GM12865 (cell line): ENCODE results near the gene ITPR1.

Experiments
- DNase-seq: peaks from one replicate; pipeline ENCODE4 v3.0.0; 2010; ENCODE audit warnings: low read depth
- H3K4me3 ChIP-seq: 2 replicates; pipeline ENCODE4 v1.5.1; 2011; ENCODE audit warnings: mild to moderate bottlenecking, low read depth, low read length, control low read depth
- TF ChIP-seq, protein P1 (sequence below): IDR thresholded peaks from 2 replicates; pipeline ENCODE4 v1.5.1; 2011; ENCODE audit warnings: low read length, control low read depth, low read depth, inconsistent platforms; ENCODE audit not compliant: insufficient read depth; ENCODE audit errors: missing control alignments

Gene ITPR1

DNA sequence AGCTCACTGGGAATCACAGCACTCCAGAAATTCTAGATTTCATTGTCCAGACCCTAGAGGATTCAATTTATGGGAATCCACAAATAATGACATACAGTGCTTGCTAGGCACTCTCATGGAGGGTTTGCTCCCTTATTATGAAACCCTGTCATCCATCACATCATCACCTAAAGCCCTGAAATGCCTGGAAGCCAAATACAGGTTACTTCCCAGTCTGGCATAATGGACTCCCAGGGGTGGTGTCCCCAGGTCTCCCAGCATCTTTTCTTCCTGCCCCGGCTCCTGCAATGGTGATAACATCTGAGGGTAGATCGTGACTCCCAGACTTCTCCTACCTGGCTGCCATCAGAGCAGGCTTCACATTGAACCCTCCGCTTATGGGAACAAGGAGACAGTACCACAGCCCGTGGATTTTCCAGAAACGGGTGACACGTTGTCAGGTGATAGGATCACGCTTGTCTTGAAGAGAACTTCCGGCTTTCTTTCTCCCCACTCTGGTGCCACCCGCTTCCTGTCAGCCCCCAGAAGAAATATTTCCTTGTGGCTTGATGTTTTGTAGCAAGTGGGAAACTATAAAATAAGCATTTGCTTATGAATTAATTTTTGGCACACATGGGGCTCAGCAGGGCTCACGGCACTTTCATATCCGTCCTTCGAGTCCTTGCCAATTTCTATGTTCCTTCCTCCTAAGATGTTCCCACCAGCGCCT lies 247.4 kb downstream of the ITPR1 start:
- H3K4me3 ChIP-seq: no peak overlapping the region
- TF ChIP-seq, protein P1, sequence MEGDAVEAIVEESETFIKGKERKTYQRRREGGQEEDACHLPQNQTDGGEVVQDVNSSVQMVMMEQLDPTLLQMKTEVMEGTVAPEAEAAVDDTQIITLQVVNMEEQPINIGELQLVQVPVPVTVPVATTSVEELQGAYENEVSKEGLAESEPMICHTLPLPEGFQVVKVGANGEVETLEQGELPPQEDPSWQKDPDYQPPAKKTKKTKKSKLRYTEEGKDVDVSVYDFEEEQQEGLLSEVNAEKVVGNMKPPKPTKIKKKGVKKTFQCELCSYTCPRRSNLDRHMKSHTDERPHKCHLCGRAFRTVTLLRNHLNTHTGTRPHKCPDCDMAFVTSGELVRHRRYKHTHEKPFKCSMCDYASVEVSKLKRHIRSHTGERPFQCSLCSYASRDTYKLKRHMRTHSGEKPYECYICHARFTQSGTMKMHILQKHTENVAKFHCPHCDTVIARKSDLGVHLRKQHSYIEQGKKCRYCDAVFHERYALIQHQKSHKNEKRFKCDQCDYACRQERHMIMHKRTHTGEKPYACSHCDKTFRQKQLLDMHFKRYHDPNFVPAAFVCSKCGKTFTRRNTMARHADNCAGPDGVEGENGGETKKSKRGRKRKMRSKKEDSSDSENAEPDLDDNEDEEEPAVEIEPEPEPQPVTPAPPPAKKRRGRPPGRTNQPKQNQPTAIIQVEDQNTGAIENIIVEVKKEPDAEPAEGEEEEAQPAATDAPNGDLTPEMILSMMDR: no peak
- no peak for DNase-seq

DNA sequence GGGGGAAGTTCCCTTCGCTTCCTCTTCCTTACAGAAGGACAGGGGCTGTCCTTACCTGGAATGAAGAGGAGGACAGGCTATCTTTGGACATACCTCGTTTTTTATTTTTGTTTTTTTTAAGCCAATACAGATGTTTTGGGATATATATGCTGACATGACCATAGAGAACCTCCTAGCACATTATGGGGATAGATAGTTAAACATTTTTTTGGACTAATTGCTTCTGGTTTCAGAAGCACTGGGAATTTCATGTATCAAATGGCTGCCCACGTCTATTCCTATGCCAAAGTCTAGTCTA lies 247.9 kb downstream of the ITPR1 start:
- no peak for DNase-seq
- no peak overlapping the region for H3K4me3 ChIP-seq
- TF ChIP-seq, protein P1: no peak

DNA sequence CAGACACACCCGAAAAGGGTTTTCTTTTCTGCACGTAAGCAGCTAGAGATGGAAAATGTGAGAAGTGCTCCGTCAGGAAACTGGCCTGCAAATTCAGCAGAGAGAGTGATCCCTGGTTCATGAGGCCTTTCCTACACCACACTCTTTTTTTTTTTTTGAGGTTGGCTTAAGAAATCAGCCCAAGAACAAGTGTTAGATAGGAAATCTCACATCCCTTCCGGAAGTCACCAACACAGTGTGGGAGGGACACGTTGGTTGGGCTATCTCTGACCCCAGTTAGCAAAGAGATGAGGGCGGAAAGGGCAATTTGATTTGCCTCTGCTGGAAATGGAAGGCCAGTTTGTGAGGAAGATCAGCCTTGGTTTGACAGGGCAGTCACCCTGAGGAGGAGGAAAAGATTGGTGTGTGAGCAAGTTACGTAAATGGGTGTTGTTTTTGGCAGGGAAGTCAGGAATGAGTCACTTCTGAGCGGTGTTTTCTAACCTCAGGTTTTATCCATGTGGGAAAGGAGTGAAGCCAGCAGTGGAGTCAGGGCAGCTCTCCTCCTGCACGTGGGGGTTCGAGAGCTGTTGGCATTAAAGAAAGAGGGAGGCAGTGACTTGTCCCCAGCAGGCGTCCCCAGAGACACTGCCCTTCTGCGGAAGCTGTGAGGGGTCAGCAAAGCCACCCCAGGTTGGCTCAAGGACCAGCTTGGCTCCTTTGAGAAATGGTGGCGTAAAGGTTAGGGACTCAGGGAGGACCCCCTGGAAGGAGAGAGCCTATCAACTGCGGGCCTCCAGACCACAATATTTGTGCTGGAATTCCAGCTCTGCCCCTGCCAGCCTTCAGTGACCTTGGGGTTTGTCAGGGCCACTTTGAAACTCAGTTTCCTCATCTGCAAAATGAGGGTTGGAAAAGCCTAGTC lies 248.5 kb downstream of the ITPR1 start:
- TF ChIP-seq, protein P1: no peak
- H3K4me3 ChIP-seq: no peak overlapping the region
- no peak for DNase-seq

DNA sequence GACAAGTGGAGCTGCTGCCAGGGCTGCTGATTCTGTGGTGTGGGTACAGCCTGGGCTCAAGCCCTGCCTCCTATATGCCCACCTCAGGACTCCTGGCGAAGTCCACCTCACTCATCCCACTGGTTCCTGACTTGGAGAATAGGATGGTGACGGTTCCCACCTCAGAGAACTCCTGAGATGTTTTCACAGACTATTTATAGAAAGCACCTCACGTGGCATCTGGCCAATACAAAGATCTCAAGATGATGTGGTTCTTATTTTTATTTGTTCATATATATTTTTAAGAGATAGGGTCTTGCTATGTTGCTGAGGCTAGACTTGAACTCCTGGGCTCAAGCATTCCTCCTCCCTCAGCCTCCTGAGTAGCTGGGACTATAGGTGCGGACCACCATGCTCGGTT lies 249.2 kb downstream of the ITPR1 start:
- TF ChIP-seq, protein P1: no peak
- no peak overlapping the region for H3K4me3 ChIP-seq
- no peak for DNase-seq

DNA sequence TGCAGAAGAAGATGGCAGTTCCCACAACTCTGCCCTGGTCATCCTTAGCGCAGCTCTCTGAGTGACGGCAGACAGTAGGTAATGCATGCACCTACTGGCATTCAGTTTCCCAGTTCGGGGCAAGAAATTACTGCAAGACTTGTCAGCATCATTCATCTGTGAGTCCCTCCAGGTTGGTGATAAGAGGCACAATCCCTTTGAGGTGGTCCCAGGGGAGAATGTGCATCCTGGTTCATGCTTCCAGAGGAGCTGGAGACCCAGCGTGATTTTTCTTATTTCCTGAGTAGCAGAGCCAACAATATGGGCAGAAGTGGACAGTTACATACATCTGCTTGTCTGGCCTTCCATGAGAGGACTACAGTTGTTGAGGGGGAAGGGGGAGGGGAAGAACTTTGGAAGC lies 250.2 kb downstream of the ITPR1 start:
- TF ChIP-seq, protein P1: no peak
- DNase-seq: no peak

DNA sequence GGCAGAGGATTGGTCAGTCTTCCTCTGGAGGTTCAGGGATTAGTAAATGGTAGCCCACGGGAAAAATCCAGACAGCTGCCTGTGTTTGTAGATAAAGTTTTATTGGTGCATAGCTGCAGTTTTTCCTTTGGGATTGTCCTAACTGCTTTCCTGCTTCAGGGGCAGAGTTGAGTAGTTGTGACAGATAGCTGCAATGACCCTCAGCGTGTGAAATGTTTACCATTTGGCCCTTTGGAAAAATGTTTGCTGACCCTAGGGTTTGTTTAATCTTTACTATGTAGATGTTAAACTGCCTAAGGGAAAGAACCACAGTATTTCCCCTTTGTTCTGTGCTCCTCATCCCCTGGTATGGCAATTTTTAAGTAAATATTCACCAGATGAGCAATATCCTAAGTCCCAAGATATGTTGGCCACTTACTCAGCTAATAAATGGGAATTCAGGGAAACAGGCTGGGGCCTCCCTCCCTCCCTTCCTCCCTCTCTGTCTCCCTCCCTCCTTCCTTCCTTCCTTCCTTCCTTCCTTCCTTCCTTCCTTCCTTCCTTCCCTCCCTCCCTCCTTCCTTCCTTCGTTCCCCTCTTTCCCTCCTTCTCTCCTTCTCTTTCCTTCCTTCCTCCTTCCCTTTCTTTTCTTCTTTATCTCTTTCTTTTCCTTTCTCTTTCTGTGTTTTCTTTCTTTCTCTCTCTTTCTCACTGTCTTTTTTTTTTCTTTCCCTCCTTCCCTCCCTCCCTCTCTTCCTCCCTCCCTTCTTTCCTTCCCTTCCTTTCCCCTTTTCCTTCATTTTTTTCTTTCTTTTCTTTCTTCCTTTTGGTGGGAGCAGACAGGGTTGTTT lies 251.5 kb downstream of the ITPR1 start:
- no peak for DNase-seq
- TF ChIP-seq, protein P1: no peak
- no peak overlapping the region for H3K4me3 ChIP-seq

More for the DNA sequence above, 250.2 kb downstream of the ITPR1 start:
- H3K4me3 ChIP-seq: no peak overlapping the region
